ENCODE data around the gene TSHZ2.

DNA sequence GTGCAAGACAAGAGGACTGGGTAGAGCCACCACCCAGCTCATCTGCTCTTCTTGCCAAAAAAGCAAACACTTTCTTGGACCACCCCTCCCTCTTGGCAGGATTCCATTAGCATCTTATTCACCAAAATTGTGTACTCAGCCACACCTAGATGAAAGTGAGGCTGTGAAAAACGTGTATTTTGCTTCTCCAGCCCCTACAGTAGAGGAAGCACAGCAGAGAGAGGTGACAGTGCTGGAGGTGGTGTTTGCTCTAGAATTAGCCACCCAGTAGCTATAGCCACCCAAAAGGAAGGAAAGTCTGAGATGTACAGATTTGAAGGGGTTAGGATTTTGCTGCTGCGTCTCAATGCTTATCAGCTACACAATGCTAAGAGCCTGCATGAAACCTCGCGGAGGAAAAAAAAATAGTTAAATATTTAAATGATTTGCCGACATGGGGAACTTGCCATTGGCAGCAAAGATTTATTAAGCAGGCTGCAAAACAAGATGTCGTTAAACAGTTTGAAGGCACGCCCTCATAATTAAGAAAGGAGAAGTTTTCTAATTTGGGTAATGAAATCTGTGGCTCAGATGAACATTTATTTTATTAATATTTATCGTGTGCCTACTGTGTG, 334.1 kb downstream of the TSHZ2 start:
- TF ChIP-seq CTCF (IDR thresholded peaks at IDR 0.05) (no peak), POLR2A (IDR thresholded peaks at IDR 0.05) (no peak)

Data from testis (tissue), 2 donors.